Measurements from ENCODE around the gene RNF113B.

Gene RNF113B

GRCh38 chr13:98156259-98156658 lies 20.8 kb downstream of the RNF113B start:
- Histone ChIP-seq H3K4me1 (no peaks in the 10 kb centered on the region), H3K9me3 (ENCODE audit: control insufficient read depth, low read length) (no peaks in the 10 kb centered on the region), H3K9ac (no peak overlapping the region), H3K36me3 (ENCODE audit: control insufficient read depth, insufficient read depth, low read length) (no peaks in the 10 kb centered on the region), H2AFZ (no peak overlapping the region), H3K27ac (no peak overlapping the region), H3K4me2 (ENCODE audit: low read length) (no peak overlapping the region), H3K27me3 (ENCODE audit: control insufficient read depth, insufficient read depth, low read length) (no peaks in the 10 kb centered on the region), H3K4me3 (ENCODE audit: low read depth, low read length) (no peak overlapping the region), H3K79me2 (peaks cover 10% of the 10 kb centered on the region)
- TF ChIP-seq CTCF (IDR thresholded peaks at IDR 0.05), result no peak

- no peak overlapping the region for H3K27ac ChIP-seq
Measured at GRCh38 chr13:98155475-98156109, 21.5 kb downstream of the RNF113B start.

GRCh38 chr13:98150832-98151479 lies 26.1 kb downstream of the RNF113B start:
- Histone ChIP-seq H3K9me3 (ENCODE audit: control insufficient read depth, low read length) (no peaks in the 10 kb centered on the region), H3K27ac (no peak overlapping the region), H3K79me2 (peaks cover 10% of the 10 kb centered on the region), H3K36me3 (ENCODE audit: control insufficient read depth, insufficient read depth, low read length) (no peaks in the 10 kb centered on the region), H3K4me3 (ENCODE audit: low read depth, low read length) (no peak overlapping the region), H3K27me3 (ENCODE audit: control insufficient read depth, insufficient read depth, low read length) (no peaks in the 10 kb centered on the region), H3K4me2 (ENCODE audit: low read length) (no peak overlapping the region), H2AFZ (no peak overlapping the region), H3K9ac (no peak overlapping the region), H3K4me1 (no peaks in the 10 kb centered on the region)
- TF ChIP-seq CTCF (IDR thresholded peaks at IDR 0.05), result no peak

More at GRCh38 chr13:98155475-98156109, 21.5 kb downstream of the RNF113B start:
- Histone ChIP-seq H3K9me3 (ENCODE audit: control insufficient read depth, low read length) (no peaks in the 10 kb centered on the region), H3K27me3 (ENCODE audit: control insufficient read depth, insufficient read depth, low read length) (no peaks in the 10 kb centered on the region), H3K79me2 (peaks cover 10% of the 10 kb centered on the region), H3K4me2 (ENCODE audit: low read length) (no peak overlapping the region), H3K9ac (no peak overlapping the region), H3K4me3 (ENCODE audit: low read depth, low read length) (no peak overlapping the region), H3K36me3 (ENCODE audit: control insufficient read depth, insufficient read depth, low read length) (no peaks in the 10 kb centered on the region), H3K4me1 (no peaks in the 10 kb centered on the region), H2AFZ (no peak overlapping the region)
- TF ChIP-seq CTCF (IDR thresholded peaks at IDR 0.05), result no peak

- Histone ChIP-seq H3K79me2 (peaks cover 2% of the 10 kb centered on the region), H3K36me3 (ENCODE audit: control insufficient read depth, insufficient read depth, low read length) (no peaks in the 10 kb centered on the region), H3K9me3 (ENCODE audit: control insufficient read depth, low read length) (no peaks in the 10 kb centered on the region), H2AFZ (no peak overlapping the region), H3K9ac (no peak overlapping the region), H3K4me2 (ENCODE audit: low read length) (no peak overlapping the region), H3K4me3 (ENCODE audit: low read depth, low read length) (no peak overlapping the region), H3K27ac (no peak overlapping the region), H3K27me3 (ENCODE audit: control insufficient read depth, insufficient read depth, low read length) (no peaks in the 10 kb centered on the region), H3K4me1 (peaks cover 6% of the 10 kb centered on the region)
- TF ChIP-seq CTCF (IDR thresholded peaks at IDR 0.05), result no peak
Measured at GRCh38 chr13:98147521-98147920, 29.5 kb downstream of the RNF113B start.

Measured in parathyroid adenoma (tissue), 2 donors.